Calu3 (cell line): ENCODE data around the gene PDE9A. TPM values are rescaled to one million over a fixed set of nuclear protein-coding genes. Genes with fewer than 3 reads are reported as not detected.

ENCODE experiments used
- BruUV-seq: library from RNA; stranded (reverse); fragments of 400-500 nt; replicated peaks from 2 replicates; lab custom pipeline; 2021; lab: Mats Ljungman, UMichigan
- CTCF ChIA-PET: fragments of 300-600 bp; sonication (Branson Sonifier 250); formaldehyde crosslinking; loops from one replicate; lab custom pipeline; 2022; ENCODE audit warnings: antibody characterized with exemption; lab: Charles Lee
- DNase-seq: peaks from one replicate; pipeline ENCODE4 v3.0.0; 2022
- H3K27ac Mint-ChIP-seq: one replicate; pipeline ENCODE4 v1.8.0; 2022; ENCODE audit warnings: mixed read lengths; ENCODE audit not compliant: unreplicated experiment
- H3K27me3 Mint-ChIP-seq: one replicate; pipeline ENCODE4 v1.8.0; 2022; ENCODE audit warnings: mixed read lengths; ENCODE audit not compliant: unreplicated experiment
- H3K36me3 Mint-ChIP-seq: one replicate; pipeline ENCODE4 v1.8.0; 2022; ENCODE audit warnings: mild to moderate bottlenecking, moderate library complexity, mixed read lengths; ENCODE audit not compliant: insufficient read depth, unreplicated experiment
- H3K4me1 Mint-ChIP-seq: one replicate; pipeline ENCODE4 v1.8.0; 2022; ENCODE audit warnings: mild to moderate bottlenecking, low read depth, mixed read lengths; ENCODE audit not compliant: unreplicated experiment
- H3K4me3 Mint-ChIP-seq: one replicate; pipeline ENCODE4 v1.8.0; 2022; ENCODE audit warnings: mild to moderate bottlenecking, low read depth, moderate library complexity, mixed read lengths; ENCODE audit not compliant: unreplicated experiment
- H3K9me3 Mint-ChIP-seq: one replicate; pipeline ENCODE4 v1.8.0; 2022; ENCODE audit warnings: low read depth, mixed read lengths; ENCODE audit not compliant: unreplicated experiment
- CTCF ChIP-seq: fragments of 200-600 bp; IDR thresholded peaks from one replicate; pipeline ENCODE4 v1.8.0; 2022; ENCODE audit warnings: antibody characterized with exemption; ENCODE audit not compliant: unreplicated experiment
- intact Hi-C: fragments of 100-400 bp; cut with micrococcal nuclease; formaldehyde crosslinking; loops from one replicate; pipeline ENCODE4 v1.10.0; 2022; ENCODE audit not compliant: unreplicated experiment
- total RNA-seq: library from RNA; stranded (reverse); gene quantifications from 2 replicates; pipeline ENCODE4 v1.2.3, GENCODE V29; 2022

Gene PDE9A
- total RNA-seq, 1 experiment from 2014 or later: 10.9 TPM

GRCh38 chr21:42642219-42642745 is 11.1 kb upstream of the PDE9A start:
- intact Hi-C loops: no loop called here
- Mint-ChIP-seq H3K4me1 (peaks cover 8% of the 10 kb centered on the region), H3K27ac (no peak overlapping the region)

GRCh38 chr21:42644223-42645208 is 8.9 kb upstream of the PDE9A start:
- Mint-ChIP-seq H3K9me3 (no peaks in the 10 kb centered on the region), H3K4me3 (no peak overlapping the region), H3K36me3 (no peaks in the 10 kb centered on the region), H3K27ac (no peak overlapping the region), H3K27me3 (peaks cover 22% of the 10 kb centered on the region), H3K4me1 (peaks cover 7% of the 10 kb centered on the region)
- intact Hi-C loops: no loop called here
- CTCF ChIA-PET: no interaction called here
- no peak for DNase-seq
- TF ChIP-seq CTCF: no peak
- no TSS peak for BruUV-seq

More at GRCh38 chr21:42642219-42642745, 11.1 kb upstream of the PDE9A start:
- CTCF ChIA-PET: interaction anchor here (0.6 to 1.0 kb wide), 2 partner anchors 10 to 100 kb away, joined by 3 to 5 read pairs; no protein-coding TSS in a partner anchor
- no peak for TF ChIP-seq CTCF
- Mint-ChIP-seq H3K9me3 (no peaks in the 10 kb centered on the region), H3K36me3 (no peaks in the 10 kb centered on the region), H3K4me3 (no peak overlapping the region), H3K27me3 (peaks cover 15% of the 10 kb centered on the region)
- no peak for DNase-seq
- no TSS peak for BruUV-seq

GRCh38 chr21:42645211-42646075 is 8.0 kb upstream of the PDE9A start:
- Mint-ChIP-seq H3K9me3 (no peaks in the 10 kb centered on the region), H3K27me3 (peaks cover 28% of the 10 kb centered on the region), H3K36me3 (no peaks in the 10 kb centered on the region), H3K27ac (no peak overlapping the region), H3K4me1 (no peaks in the 10 kb centered on the region), H3K4me3 (no peak overlapping the region)
- BruUV-seq: no TSS peak
- CTCF ChIA-PET: no interaction called here
- no peak for DNase-seq
- intact Hi-C loops: no loop called here
- TF ChIP-seq CTCF: no peak
